ENCODE results near the gene SH3GLB1.
A peak's percentile ranks its signal among the peaks of the same experiment; 100 is the strongest.
"Not testable (repeated sequence)": the region's sequence is repeated elsewhere in the genome, so short reads cannot be mapped to it uniquely, and the experiment has no call there.

The SH3GLB1 gene

DNA sequence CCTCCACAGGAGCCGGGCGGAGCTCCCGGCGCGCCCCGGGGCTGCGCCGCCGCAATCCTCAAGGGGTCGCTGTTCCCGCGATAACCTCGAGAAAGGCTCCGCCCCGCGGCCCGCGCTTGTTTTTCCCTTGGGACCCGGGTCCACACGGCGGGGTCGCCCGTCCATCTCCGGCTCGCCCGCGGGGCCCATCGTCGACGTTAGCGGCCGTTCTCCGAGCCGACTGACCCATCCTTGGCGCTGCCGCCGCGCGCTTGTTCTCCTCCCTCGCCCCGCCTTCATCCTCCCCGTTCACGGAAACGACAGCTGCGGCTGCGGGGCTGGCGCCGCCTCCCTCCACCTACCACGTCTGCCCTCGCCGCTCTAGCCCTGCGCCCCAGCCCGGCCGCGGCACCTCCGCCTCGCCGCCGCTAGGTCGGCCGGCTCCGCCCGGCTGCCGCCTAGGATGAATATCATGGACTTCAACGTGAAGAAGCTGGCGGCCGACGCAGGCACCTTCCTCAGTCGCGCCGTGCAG, at the start of gene SH3GLB1:
SH3GLB1 (plus strand) TSS at position 119 of the 514 bp plus-strand sequence; CDS start at position 443, 324 bp downstream.
- no peak for FAIRE-seq

- not testable (repeated sequence) for FAIRE-seq
Measured at GRCh38 chr1:86658381-86658780, 46.0 kb upstream of the SH3GLB1 start.

- no peak for FAIRE-seq
Measured at GRCh38 chr1:86666368-86666767, 38.0 kb upstream of the SH3GLB1 start.

DNA sequence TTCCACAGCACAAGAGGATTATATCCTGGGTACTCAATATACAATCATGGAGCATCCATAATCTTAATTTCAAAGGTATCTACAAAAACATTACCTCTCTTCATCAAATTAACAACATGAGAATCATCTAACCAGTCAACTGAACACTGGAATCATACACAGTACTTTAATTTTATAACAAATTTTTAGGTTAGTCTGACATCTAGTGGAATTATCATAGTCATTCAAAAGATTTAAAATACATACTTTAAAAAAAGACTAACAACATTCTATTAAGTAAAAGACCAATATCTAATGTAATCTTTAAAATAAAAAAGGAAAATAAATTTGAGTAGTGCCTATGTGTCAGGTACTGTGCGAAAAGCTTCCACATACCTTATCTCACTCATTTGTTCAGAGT, 16.8 kb upstream of the SH3GLB1 start:
- FAIRE-seq, result peak; percentile 96

- FAIRE-seq, result no peak
Measured at GRCh38 chr1:86692641-86693040, 11.7 kb upstream of the SH3GLB1 start.

- FAIRE-seq, result no peak
Measured at GRCh38 chr1:86695400-86695799, 9.0 kb upstream of the SH3GLB1 start.

- FAIRE-seq, result no peak
Measured at GRCh38 chr1:86696522-86696921, 7.9 kb upstream of the SH3GLB1 start.

- no peak for FAIRE-seq
Measured at GRCh38 chr1:86699186-86699585, 5.2 kb upstream of the SH3GLB1 start.

GRCh38 chr1:86701731-86702130, 2.6 kb upstream of the SH3GLB1 start:
- no peak for FAIRE-seq

GRCh38 chr1:86702954-86703494, 1.4 kb upstream of the SH3GLB1 start:
- FAIRE-seq, result not testable (repeated sequence)

DNA sequence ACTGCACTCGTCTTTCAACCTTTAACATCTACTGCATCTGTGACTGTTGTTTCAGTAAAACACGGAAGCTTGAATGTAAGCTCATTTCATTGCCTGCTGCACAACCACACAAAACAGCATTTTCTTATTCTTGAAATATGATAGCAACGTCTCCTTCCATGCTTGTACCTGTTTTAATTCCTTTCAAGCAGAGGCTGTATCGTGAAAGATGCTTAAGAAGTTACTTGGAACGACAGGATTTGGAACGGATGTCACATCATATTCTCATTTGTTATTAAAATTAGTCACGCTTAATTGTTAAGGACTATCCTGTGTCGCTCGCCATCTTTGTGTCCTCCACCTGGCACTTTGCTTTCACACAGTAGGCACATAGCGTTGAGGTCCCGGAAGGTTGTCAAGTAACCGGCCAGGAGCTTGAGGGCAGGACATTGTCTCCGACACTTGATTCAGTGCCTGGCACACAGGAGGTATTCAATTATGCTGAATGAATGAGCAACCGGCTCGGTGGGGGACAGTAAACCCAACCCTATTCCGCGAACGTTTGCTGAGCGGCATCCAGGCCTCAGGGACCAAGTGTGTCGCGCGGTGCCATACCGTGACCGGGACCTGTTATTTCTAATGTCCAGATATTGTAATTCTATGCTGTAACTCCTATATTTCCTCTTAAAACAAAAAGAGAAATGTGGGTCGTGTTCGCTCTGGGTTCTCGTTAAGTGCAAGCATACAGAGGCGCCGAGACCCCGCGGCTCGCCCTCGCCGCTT, 499 bp upstream of the SH3GLB1 start:
- no peak for FAIRE-seq

DNA sequence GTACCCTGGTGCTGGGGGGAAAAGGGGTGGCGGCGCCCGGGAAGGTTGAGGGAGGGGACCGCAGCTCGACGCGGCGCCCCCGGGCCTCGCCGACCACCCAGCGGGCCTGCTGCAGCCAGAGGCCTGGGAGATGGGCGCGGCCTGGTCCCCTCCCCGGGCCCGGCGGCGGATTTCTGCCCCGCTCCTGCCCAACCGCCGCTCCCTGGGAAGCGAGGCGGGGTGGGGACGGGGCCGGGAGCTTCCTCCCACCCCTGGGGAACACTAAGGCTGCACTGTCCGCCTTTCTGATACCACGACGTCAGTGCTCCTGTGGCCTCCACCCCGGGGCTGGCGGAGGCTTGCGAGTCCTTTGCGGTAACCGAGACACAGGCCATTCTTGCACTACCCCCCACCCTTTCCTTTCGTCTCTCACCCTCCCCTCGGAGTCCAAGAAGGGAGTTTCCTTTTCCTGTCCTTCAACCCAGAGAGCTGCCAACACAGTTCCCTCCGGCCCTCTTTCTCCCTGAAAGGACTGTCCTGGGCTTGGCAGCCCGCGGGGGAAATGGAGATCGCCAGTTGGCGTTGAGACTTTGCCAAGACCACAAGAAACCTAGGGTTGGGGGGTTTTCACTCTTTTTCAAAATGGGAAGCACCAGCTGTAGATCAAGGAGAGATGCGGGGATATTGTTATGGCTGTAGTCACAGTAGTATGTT, 742 bp downstream of the SH3GLB1 start:
- FAIRE-seq, result no peak

DNA sequence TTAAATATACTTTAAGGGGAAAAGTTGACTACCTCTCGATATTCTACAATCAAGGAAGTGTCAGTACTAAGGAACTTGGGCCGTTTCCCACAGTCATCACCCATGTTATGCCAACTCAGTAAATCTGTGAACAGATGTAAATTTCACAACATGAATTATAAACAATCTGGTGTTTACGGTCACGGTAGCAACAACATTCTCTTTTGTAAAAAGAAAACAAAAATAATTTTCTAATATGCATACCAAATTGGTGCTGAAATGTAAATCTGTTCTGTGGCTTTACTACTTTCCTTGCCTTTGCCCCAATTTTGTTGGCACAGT, 1.2 kb downstream of the SH3GLB1 start:
- no peak for FAIRE-seq

- FAIRE-seq, result no peak
Measured at GRCh38 chr1:86706018-86706635, 1.8 kb downstream of the SH3GLB1 start.

- no peak for FAIRE-seq
Measured at GRCh38 chr1:86708920-86709319, 4.5 kb downstream of the SH3GLB1 start.

DNA sequence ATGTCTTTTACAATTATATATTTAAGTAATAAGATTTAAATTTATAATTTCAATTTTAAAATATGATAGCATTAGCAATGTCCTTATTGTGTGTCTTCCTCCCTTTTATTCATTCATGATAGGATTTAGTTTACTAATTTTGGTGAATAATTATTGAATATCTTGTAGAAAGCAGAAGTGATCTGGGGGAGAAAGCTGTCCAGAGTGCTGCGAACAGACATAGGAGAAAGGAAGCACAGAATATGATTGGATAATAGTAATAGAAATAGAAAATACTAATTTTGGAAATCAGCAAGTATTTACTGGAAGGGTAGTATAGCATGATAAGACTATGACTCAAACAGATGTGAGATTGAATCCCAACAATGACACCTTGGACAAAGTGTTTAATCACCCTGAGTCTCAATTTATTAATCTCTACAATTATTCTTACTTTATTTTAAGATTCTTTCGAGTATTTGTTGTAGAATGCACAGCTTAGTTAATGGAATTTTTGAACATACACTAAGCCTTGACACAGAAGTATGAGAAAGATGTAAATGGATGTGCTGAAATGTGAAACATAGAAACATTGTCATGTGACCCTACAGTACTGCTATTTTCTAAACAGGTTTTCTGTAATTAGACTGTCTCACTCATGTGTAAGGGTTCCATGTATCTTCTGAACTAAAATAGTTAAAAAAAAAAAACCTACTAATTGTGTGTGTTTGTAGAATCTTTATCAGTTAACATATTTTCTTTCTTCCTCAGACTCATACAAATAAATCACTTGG, 7.9 kb downstream of the SH3GLB1 start:
- no peak for FAIRE-seq

- FAIRE-seq, result no peak
Measured at GRCh38 chr1:86713477-86713876, 9.1 kb downstream of the SH3GLB1 start.

- FAIRE-seq, result no peak
Measured at GRCh38 chr1:86714159-86714558, 9.8 kb downstream of the SH3GLB1 start.

GRCh38 chr1:86714561-86715244, 10.3 kb downstream of the SH3GLB1 start:
- FAIRE-seq, result peak; percentile 29

DNA sequence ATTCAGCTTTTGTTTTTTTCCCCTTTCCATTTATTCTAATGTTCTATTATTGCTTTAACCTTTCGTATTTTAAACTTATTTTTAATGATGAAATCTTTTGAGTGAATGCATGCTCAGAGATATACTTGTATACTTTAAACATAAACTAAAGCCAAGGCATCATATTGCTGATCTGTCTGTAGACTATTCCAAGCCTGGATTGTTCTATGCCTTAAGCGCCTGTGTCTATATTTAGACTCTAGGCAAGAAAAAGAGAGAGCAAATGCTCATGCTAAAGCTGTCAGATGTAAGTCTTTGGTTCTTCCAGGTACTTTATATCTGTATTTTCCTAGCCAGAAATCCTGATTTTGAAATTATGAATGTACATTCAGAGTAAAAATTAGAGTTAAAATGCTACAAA, 14.4 kb downstream of the SH3GLB1 start:
- no peak for FAIRE-seq

DNA sequence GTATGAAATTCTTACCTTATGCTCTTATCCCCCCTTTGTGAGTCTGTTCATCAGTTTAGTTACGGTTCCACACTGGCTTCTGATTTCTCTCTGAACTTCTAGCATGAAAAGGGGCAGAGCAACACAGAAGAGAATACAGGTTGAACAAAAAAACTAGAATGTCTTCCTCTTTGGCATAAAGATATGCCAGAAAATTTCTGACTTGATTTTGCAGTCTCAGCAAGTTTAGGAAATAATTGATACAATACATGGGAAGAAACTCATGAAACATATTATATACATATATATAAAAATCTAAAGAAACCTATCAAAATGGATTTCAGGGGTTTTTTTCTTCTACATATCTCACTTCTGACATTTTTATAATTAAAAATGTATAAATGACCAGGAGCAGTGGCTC, 27.0 kb downstream of the SH3GLB1 start:
- no peak for FAIRE-seq

DNA sequence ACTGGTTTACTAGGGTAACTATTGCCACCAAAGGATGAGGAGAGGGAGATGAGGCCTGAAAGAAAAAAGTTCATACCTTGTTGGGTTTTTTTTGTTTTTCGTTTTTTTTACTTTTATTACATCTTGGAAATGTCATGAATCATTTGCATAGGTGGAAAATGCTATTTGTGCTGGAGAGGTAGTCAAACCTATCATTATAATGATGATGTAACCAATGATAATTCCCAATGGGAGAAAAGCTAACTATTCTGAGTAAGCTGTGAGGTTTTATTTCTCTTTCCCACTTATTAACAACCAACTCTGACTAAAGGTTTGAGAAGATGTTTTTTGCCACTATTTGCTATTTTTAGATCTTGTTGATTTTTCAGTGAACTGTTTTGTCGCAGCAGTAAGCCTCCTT, 29.0 kb downstream of the SH3GLB1 start:
- FAIRE-seq, result no peak

Data from endometrium (tissue), 2 donors.